H1 (cell line): ENCODE measurements around the gene UGGT2. TPM values are rescaled to one million over a fixed set of nuclear protein-coding genes. Genes with fewer than 3 reads are reported as not detected.

Source experiments
- SIN3A ChIP-seq, 2 experiments: IDR thresholded peaks in 1 of 2; conservative IDR thresholded peaks in 1 of 2; 2 replicates each; pipeline ENCODE4 v1.6.1; 2011 to 2012; ENCODE audit warnings: low read length in 2 of 2, improper control_type of control experiment in 1 of 2, low read depth in 1 of 2, mild to moderate bottlenecking in 1 of 2
- TAF7 ChIP-seq: optimal IDR thresholded peaks from 2 replicates; pipeline ENCODE3; 2011; ENCODE audit warnings: low read depth, mild to moderate bottlenecking, inconsistent platforms, low read length, moderate library complexity, borderline replicate concordance
- polyA plus RNA-seq, 7 experiments: library from polyadenylated mRNA; depleted of rRNA in 3 of 7; stranded (reverse) in 5 of 7; unstranded in 2 of 7; fragments of >200 nt in 5 of 7; fragments of 200-250 nt in 2 of 7; gene quantifications; 1 replicate in 5 of 7; 2 replicates in 1 of 7; 4 replicates in 1 of 7; pipeline versions ENCODE4 v1.2.1 to v1.2.3, GENCODE V29; 2011 to 2013; ENCODE audit warnings: missing spikeins in 2 of 7, mixed read lengths in 2 of 7
- total RNA-seq: library from RNA; stranded (reverse); fragmentation: NEBNext Ultra II Directional; extraction: Animal tissue kit (Norgen Biotek cat#: 25700); gene quantifications from 2 replicates; pipeline ENCODE4 v1.2.1, GENCODE V29; 2021

UGGT2 gene
- total and polyA plus RNA-seq, 2 of the 8 experiments (the other 6 are each of a cell fraction or from before 2014, with no cell fraction given): 5.9 to 25.1 TPM

DNA sequence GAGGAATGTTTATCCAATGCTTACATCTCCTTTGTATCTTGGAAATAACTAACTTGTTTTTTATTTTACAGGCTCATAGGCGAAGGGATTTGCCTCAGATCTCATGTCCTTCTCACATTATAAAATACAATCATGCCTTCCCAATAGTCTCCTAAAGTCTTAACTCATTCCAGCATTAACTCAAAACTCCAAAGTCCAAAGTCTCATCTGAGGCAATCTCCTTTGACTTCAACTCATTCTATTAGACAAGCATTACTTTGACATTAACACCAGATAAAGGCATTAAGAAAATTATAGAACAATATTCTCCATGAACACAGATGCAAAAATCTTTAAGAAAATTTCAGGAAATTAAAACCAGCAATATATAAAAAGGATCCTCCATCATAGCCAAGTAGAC, 238.7 kb downstream of the UGGT2 start (continued):
- TF ChIP-seq SIN3A (conservative IDR thresholded peaks at IDR 0.05 in 1 of 2, IDR thresholded peaks at IDR 0.05 in 1 of 2; ENCODE audit: low read depth in 1 of 2, low read length in 2 of 2) (no peak), TAF7 (no peak)
